ENCODE results near the gene ST7. TPM values are rescaled to one million over a fixed set of nuclear protein-coding genes. Genes with fewer than 3 reads are reported as not detected.

ST7 gene
- total and polyA plus RNA-seq, 2 donors (not counting 3 experiments of a cell fraction or from before 2014, with no cell fraction given) = 18.6 to 24.9 TPM

DNA sequence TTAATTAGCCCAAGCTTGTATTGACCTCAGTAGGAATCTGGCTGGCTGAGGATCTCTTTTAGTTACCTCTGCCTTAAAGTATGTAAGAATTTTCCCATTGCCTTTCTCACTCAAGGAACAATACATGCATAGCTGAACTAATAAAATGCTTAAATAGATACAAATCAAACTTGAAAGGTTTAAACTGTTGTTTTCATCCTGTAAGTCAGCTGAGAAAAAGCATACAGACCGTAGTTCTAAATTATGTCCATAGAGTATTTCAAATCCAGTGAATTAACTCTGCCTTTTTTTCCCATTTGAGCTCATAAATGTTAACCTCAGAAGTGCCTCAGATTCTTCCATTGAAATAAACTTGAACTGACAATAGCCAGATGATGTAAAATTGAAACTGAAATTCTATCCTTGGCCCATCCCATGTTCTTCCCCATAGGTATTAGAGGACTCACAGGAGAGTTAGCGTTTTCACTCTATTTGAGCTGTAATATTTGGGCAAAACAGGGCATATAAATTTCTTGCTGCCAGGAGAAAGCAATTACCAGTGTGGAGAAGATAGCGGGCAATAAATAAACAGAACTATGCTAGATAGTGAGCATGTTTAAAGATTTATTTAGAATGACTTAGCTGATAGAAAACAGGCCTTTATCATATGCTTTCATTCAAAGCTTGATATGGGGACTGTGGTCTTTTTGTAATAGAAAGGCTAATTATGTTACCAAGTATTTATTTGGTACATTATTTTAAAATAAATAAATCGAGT lies 205.8 kb downstream of the ST7 start:
- Histone ChIP-seq H3K27ac (ENCODE audit: insufficient read depth, low read depth, low read length) (no peak overlapping the region), H3K4me3 (replicated peaks in 1 of 3; ENCODE audit: insufficient read depth in 1 of 3, low read depth in 1 of 3, low read length in 3 of 3) (no peak overlapping the region), H4K20me1 (replicated peaks; ENCODE audit: control insufficient read depth, extremely low read depth, insufficient read depth, low read length) (no peaks in the 10 kb centered on the region), H3K4me1 (ENCODE audit: control insufficient read depth, extremely low read depth, insufficient read depth, low read length) (peaks cover 17% of the 10 kb centered on the region), H2AFZ (ENCODE audit: low read depth, low read length) (no peak overlapping the region), H3K36me3 (ENCODE audit: control insufficient read depth in 2 of 2, extremely low read depth in 1 of 2, insufficient read depth in 2 of 2, low read length in 2 of 2) (no peaks in the 10 kb centered on the region), H3K9me1 (replicated peaks; ENCODE audit: control insufficient read depth, extremely low read depth, insufficient read depth, low read length) (no peaks in the 10 kb centered on the region), H3K79me2 (ENCODE audit: control insufficient read depth, insufficient read depth, low read length) (no peaks in the 10 kb centered on the region), H3K27me3 (ENCODE audit: control insufficient read depth in 2 of 2, insufficient read depth in 2 of 2, low read length in 2 of 2) (no peaks in the 10 kb centered on the region), H3K4me2 (ENCODE audit: insufficient read depth, low read length) (no peak overlapping the region), H3K9ac (replicated peaks; ENCODE audit: extremely low read depth, insufficient read depth, low read length) (no peak overlapping the region), H3K9me3 (replicated peaks; ENCODE audit: control insufficient read depth, insufficient read depth, low read length) (no peaks in the 10 kb centered on the region)
- ChIA-PET POLR2A (no interaction called here), CTCF (interaction anchor here (0.8 to 2.7 kb wide), 4 partner anchors 9 to 53 kb away, joined by 3 to 9 read pairs (median 4); no protein-coding TSS in a partner anchor)
- DNase-seq (ENCODE audit: low read depth, low spot score) (no peak), FAIRE-seq (no peak)
- dilution Hi-C loops (cut with MboI; ENCODE audit: extremely low pct_ligation_motif_present, low sequenced_read_pairs) (no loop called here), intact Hi-C loops (cut with micrococcal nuclease) (no loop called here)
- TF ChIP-seq CTCF (IDR thresholded peaks at IDR 0.05; ENCODE audit: extremely low read depth in 1 of 2, insufficient read depth in 1 of 2, low read depth in 1 of 2, low read length in 2 of 2) (no peak), MYC (IDR thresholded peaks at IDR 0.05; ENCODE audit: low read depth, low read length) (no peak), JUN (IDR thresholded peaks at IDR 0.05; ENCODE audit: borderline replicate concordance, insufficient read depth, insufficient read length, low read depth) (no peak), POLR2A (IDR thresholded peaks at IDR 0.05; ENCODE audit: low read depth, low read length) (no peak), GATA2 (IDR thresholded peaks at IDR 0.05; ENCODE audit: insufficient read depth, insufficient read length, low read depth, low read length) (no peak), FOS (IDR thresholded peaks at IDR 0.05; ENCODE audit: borderline replicate concordance, insufficient read depth, low read length) (no peak), POLR2AphosphoS5 (IDR thresholded peaks at IDR 0.05; ENCODE audit: insufficient read depth, low read depth, low read length) (no peak), EZH2 (IDR thresholded peaks at IDR 0.05; ENCODE audit: borderline replicate concordance, low read depth, low read length, severe bottlenecking) (no peak)
- BruUV-seq (replicated peaks) = no TSS peak

Data from endothelial cell of umbilical vein (primary cell).